PC-9 (cell line): Measurements from ENCODE around the gene RUNX2.

ENCODE experiments used
- CTCF ChIP-seq: fragments of 200-600 bp; sonication (generic); conservative IDR thresholded peaks from 2 replicates; pipeline ENCODE4 v1.6.1; 2017; ENCODE audit warnings: mixed run types, antibody characterized with exemption, mild to moderate bottlenecking, moderate library complexity
- EZH2 ChIP-seq: fragments of 200-600 bp; sonication (generic); IDR thresholded peaks from 2 replicates; pipeline ENCODE4 v1.8.0; 2017; ENCODE audit warnings: antibody characterized with exemption, low read depth

DNA sequence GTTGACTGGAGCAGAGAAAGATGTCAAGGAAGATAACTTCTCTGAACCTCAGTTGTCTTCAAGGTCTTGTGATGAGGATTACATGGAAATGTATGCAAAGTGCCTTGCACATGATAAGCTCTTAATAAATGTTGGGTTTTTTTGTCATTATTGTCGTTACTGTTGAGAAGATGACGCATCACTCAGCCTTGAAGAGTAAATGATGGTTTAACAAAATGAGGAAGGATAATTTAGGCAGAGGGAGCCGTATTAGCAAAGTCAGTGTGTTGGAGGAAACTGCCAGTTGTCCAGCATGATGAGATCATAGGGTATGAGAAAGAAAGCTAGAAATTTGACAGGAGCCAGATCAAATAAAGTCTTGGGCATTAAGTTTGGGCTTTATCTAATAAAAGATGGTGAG is 58.4 kb downstream of the RUNX2 start:
- TF ChIP-seq EZH2 (no peak), CTCF (no peak)
